H9 (cell line): ENCODE results near the gene CCR7. TPM values are rescaled to one million over a fixed set of nuclear protein-coding genes. Genes with fewer than 3 reads are reported as not detected.

Experiments used
- DNase-seq: peaks from one replicate; pipeline ENCODE4 v3.0.0-alpha.2; 2017
- H2AFZ ChIP-seq: one replicate; pipeline ENCODE4 v1.6.1; 2013; ENCODE audit warnings: mild to moderate bottlenecking, low read length, control low read depth, moderate library complexity
- H2AK5ac ChIP-seq: 2 replicates; pipeline ENCODE4 v1.6.1; 2013; ENCODE audit warnings: low read length, control low read depth, mixed read lengths; ENCODE audit not compliant: insufficient read length
- H2BK120ac ChIP-seq: one replicate; pipeline ENCODE4 v1.6.1; 2013; ENCODE audit warnings: low read depth, mild to moderate bottlenecking, low read length, control low read depth, inconsistent platforms; ENCODE audit not compliant: poor library complexity, severe bottlenecking
- H2BK12ac ChIP-seq: 2 replicates; pipeline ENCODE4 v1.6.1; 2013; ENCODE audit warnings: low read length, control low read depth, mixed read lengths, low read depth; ENCODE audit not compliant: insufficient read length
- H2BK15ac ChIP-seq: 2 replicates; pipeline ENCODE4 v1.6.1; 2013; ENCODE audit warnings: low read depth, low read length, control low read depth
- H2BK20ac ChIP-seq: one replicate; pipeline ENCODE4 v1.6.1; 2013; ENCODE audit warnings: low read depth, mild to moderate bottlenecking, low read length, control low read depth, inconsistent platforms; ENCODE audit not compliant: poor library complexity, severe bottlenecking
- H2BK5ac ChIP-seq: 2 replicates; pipeline ENCODE4 v1.6.1; 2013; ENCODE audit warnings: low read length, control low read depth, mixed read lengths; ENCODE audit not compliant: insufficient read length
- H3K14ac ChIP-seq: 2 replicates; pipeline ENCODE4 v1.6.1; 2013; ENCODE audit warnings: low read length, control low read depth; ENCODE audit not compliant: insufficient read depth
- H3K18ac ChIP-seq: 2 replicates; pipeline ENCODE4 v1.6.1; 2013; ENCODE audit warnings: low read depth, mild to moderate bottlenecking, mixed read lengths, low read length, control low read depth; ENCODE audit not compliant: insufficient read length
- H3K23ac ChIP-seq: 2 replicates; pipeline ENCODE4 v1.6.1; 2013; ENCODE audit warnings: low read length, control low read depth, mixed read lengths, low read depth; ENCODE audit not compliant: insufficient read length
- H3K23me2 ChIP-seq: 2 replicates; pipeline ENCODE4 v1.6.1; 2013; ENCODE audit warnings: low read depth, mild to moderate bottlenecking, mixed read lengths, low read length, control low read depth; ENCODE audit not compliant: insufficient read length, poor library complexity, severe bottlenecking
- H3K27ac ChIP-seq: 2 replicates; pipeline ENCODE4 v1.5.1; 2013; ENCODE audit warnings: low read length, control low read depth, mixed read lengths, low read depth; ENCODE audit not compliant: insufficient read length
- H3K27me3 ChIP-seq: 2 replicates; pipeline ENCODE4 v1.6.1; 2013; ENCODE audit warnings: low read length, control low read depth, inconsistent platforms; ENCODE audit not compliant: insufficient read depth
- H3K4ac ChIP-seq: 2 replicates; pipeline ENCODE4 v1.6.1; 2013; ENCODE audit warnings: low read depth, mild to moderate bottlenecking, control low read depth, inconsistent platforms, low read length, moderate library complexity
- H3K4me1 ChIP-seq: 2 replicates; pipeline ENCODE4 v1.6.1; 2013; ENCODE audit warnings: low read length, control low read depth, inconsistent platforms; ENCODE audit not compliant: insufficient read depth
- H3K4me2 ChIP-seq: 2 replicates; pipeline ENCODE4 v1.6.1; 2013; ENCODE audit warnings: low read length, control low read depth, mixed read lengths; ENCODE audit not compliant: insufficient read length, insufficient read depth
- H3K56ac ChIP-seq: 2 replicates; pipeline ENCODE4 v1.6.1; 2013; ENCODE audit warnings: low read depth, mild to moderate bottlenecking, mixed read lengths, low read length, control low read depth; ENCODE audit not compliant: insufficient read length
- H3K79me1 ChIP-seq: 2 replicates; pipeline ENCODE4 v1.6.1; 2013; ENCODE audit warnings: low read depth, mild to moderate bottlenecking, moderate library complexity, low read length, control low read depth, inconsistent platforms; ENCODE audit not compliant: insufficient read depth, poor library complexity, severe bottlenecking
- H3K79me2 ChIP-seq: 2 replicates; pipeline ENCODE4 v1.6.1; 2013; ENCODE audit warnings: low read length, control low read depth, inconsistent platforms; ENCODE audit not compliant: insufficient read depth
- H3K9ac ChIP-seq: 2 replicates; pipeline ENCODE4 v1.6.1; 2013; ENCODE audit warnings: low read length, control low read depth, mixed read lengths; ENCODE audit not compliant: insufficient read length; ENCODE audit errors: extremely low read depth
- H3K9me3 ChIP-seq: one replicate; pipeline ENCODE4 v1.6.1; 2013; ENCODE audit warnings: low read depth, low read length, inconsistent platforms; ENCODE audit not compliant: control insufficient read depth
- H3T11ph ChIP-seq: one replicate; pipeline ENCODE4 v1.6.1; 2013; ENCODE audit warnings: mild to moderate bottlenecking, low read length, control low read depth, inconsistent platforms
- H4K20me1 ChIP-seq: one replicate; pipeline ENCODE4 v1.6.1; 2013; ENCODE audit not compliant: control insufficient read depth, insufficient read length, insufficient read depth
- H4K5ac ChIP-seq: 2 replicates; pipeline ENCODE4 v1.6.1; 2013; ENCODE audit warnings: low read depth, mild to moderate bottlenecking, mixed read lengths, low read length, control low read depth; ENCODE audit not compliant: insufficient read length
- H4K8ac ChIP-seq: replicated peaks from 2 replicates; pipeline ENCODE4 v1.6.1; 2013; ENCODE audit warnings: low read length, control low read depth, mixed read lengths, low read depth; ENCODE audit not compliant: insufficient read length
- H4K91ac ChIP-seq: 2 replicates; pipeline ENCODE4 v1.6.1; 2013; ENCODE audit warnings: low read depth, mild to moderate bottlenecking, moderate library complexity, mixed read lengths, low read length, control low read depth; ENCODE audit not compliant: insufficient read length
- H3K27ac Mint-ChIP-seq, 3 experiments: 2 replicates in 2 of 3; 3 replicates in 1 of 3; pipeline ENCODE4 v1.8.0; 2020 to 2021; ENCODE audit warnings: mixed read lengths in 3 of 3, mild to moderate bottlenecking in 1 of 3, moderate library complexity in 1 of 3
- H3K27me3 Mint-ChIP-seq: 2 replicates; pipeline ENCODE4 v1.8.0; 2021; ENCODE audit warnings: low read depth, mild to moderate bottlenecking, moderate library complexity, mixed read lengths
- H3K36me3 Mint-ChIP-seq, 3 experiments: 2 replicates in 2 of 3; 3 replicates in 1 of 3; pipeline ENCODE4 v1.8.0; 2020 to 2021; ENCODE audit warnings: low read depth in 3 of 3, mixed read lengths in 3 of 3; ENCODE audit not compliant: insufficient read depth in 1 of 3
- H3K4me1 Mint-ChIP-seq, 2 experiments: 2 replicates each; pipeline ENCODE4 v1.8.0; 2020; ENCODE audit warnings: mixed read lengths in 2 of 2
- H3K4me3 Mint-ChIP-seq, 2 experiments: 2 replicates in 1 of 2; 3 replicates in 1 of 2; pipeline ENCODE4 v1.8.0; 2020 to 2021; ENCODE audit warnings: mild to moderate bottlenecking in 2 of 2, mixed read lengths in 2 of 2, moderate library complexity in 1 of 2
- H3K9me3 Mint-ChIP-seq, 2 experiments: 2 replicates in 1 of 2; 3 replicates in 1 of 2; pipeline ENCODE4 v1.8.0; 2020; ENCODE audit warnings: mild to moderate bottlenecking in 2 of 2, mixed read lengths in 2 of 2, moderate library complexity in 1 of 2
- WGBS: extraction: QIAGEN DNeasy Blood & Tissue Kit; methylation state at CpG from one replicate; pipeline ENCODE4 v1.1.7; 2013; ENCODE audit warnings: missing lambda C conversion rate, low lambda C conversion rate, mixed read lengths; ENCODE audit not compliant: insufficient read length; ENCODE audit errors: extremely low coverage; 5-methylcytosine and 5-hydroxymethylcytosine counted together
- total RNA-seq: library from RNA; stranded (reverse); gene quantifications from 2 replicates; pipeline ENCODE4 v1.2.1, GENCODE V29; 2021
- TF ChIP-seq, protein P1 (sequence below): fragments of 200-600 bp; sonication (generic); conservative IDR thresholded peaks from 3 replicates; pipeline ENCODE4 v1.8.0; 2021; ENCODE audit warnings: antibody characterized with exemption, mild to moderate bottlenecking

The CCR7 gene
- total RNA-seq, 1 experiment from 2014 or later, result 0.31 TPM

- Histone ChIP-seq H2AFZ (no peak overlapping the region), H4K20me1 (no peaks in the 10 kb centered on the region), H3K14ac (no peak overlapping the region), H3K9me3 (no peaks in the 10 kb centered on the region), H3K27ac (no peak overlapping the region), H3K4me2 (no peak overlapping the region), H2BK20ac (no peak overlapping the region), H3T11ph (no peak overlapping the region), H2BK15ac (no peak overlapping the region), H3K79me2 (no peaks in the 10 kb centered on the region), H3K79me1 (no peaks in the 10 kb centered on the region), H3K18ac (no peak overlapping the region), H3K27me3 (no peaks in the 10 kb centered on the region), H2BK5ac (no peak overlapping the region), H3K56ac (no peak overlapping the region), H2BK12ac (no peak overlapping the region), H4K5ac (no peak overlapping the region), H3K4ac (no peak overlapping the region), H4K8ac (no peak overlapping the region), H3K23ac (no peak overlapping the region), H4K91ac (no peak overlapping the region), H3K4me1 (peaks cover 5% of the 10 kb centered on the region; the same call in 1 of the 2 replicates), H3K23me2 (no peaks in the 10 kb centered on the region), H3K9ac (no peak overlapping the region), H2BK120ac (no peak overlapping the region), H2AK5ac (no peak overlapping the region)
- Mint-ChIP-seq H3K9me3 (no peaks in the 10 kb centered on the region), H3K27me3 (peaks cover 16% of the 10 kb centered on the region), H3K27ac (no peak overlapping the region), H3K4me3 (no peak overlapping the region), H3K4me1 (peaks cover 13 to 20% of the 10 kb centered on the region in 2 experiments), H3K36me3 (no peaks in the 10 kb centered on the region)
- TF ChIP-seq, protein P1, sequence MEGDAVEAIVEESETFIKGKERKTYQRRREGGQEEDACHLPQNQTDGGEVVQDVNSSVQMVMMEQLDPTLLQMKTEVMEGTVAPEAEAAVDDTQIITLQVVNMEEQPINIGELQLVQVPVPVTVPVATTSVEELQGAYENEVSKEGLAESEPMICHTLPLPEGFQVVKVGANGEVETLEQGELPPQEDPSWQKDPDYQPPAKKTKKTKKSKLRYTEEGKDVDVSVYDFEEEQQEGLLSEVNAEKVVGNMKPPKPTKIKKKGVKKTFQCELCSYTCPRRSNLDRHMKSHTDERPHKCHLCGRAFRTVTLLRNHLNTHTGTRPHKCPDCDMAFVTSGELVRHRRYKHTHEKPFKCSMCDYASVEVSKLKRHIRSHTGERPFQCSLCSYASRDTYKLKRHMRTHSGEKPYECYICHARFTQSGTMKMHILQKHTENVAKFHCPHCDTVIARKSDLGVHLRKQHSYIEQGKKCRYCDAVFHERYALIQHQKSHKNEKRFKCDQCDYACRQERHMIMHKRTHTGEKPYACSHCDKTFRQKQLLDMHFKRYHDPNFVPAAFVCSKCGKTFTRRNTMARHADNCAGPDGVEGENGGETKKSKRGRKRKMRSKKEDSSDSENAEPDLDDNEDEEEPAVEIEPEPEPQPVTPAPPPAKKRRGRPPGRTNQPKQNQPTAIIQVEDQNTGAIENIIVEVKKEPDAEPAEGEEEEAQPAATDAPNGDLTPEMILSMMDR, result no peak
- DNase-seq, result no peak
- no CpG with 5 or more reads among the region's 6 CpGs for WGBS
Observed at GRCh38 chr17:40608061-40608581, 42.8 kb upstream of the CCR7 start.
